GM13977 (cell line): ENCODE data around the gene GPR158.

ENCODE experiments used
- DNase-seq: peaks from one replicate; pipeline ENCODE4 v3.0.0; 2012; ENCODE audit warnings: low spot score
- CTCF ChIP-seq: IDR thresholded peaks from 2 replicates; pipeline ENCODE4 v1.5.1; 2012; ENCODE audit warnings: mild to moderate bottlenecking, control low read depth; ENCODE audit not compliant: insufficient read depth; ENCODE audit errors: extremely low read depth, missing control alignments
- in situ Hi-C: fragments of 300-500 bp; cut with MboI; formaldehyde crosslinking; loops from one replicate; pipeline ENCODE4 v1.12.0; 2022; ENCODE audit warnings: low sequenced_read_pairs, low pct_unique_long_range_greater_than_20kb, mixed read lengths, inconsistent platforms; ENCODE audit not compliant: unreplicated experiment

The GPR158 gene

DNA sequence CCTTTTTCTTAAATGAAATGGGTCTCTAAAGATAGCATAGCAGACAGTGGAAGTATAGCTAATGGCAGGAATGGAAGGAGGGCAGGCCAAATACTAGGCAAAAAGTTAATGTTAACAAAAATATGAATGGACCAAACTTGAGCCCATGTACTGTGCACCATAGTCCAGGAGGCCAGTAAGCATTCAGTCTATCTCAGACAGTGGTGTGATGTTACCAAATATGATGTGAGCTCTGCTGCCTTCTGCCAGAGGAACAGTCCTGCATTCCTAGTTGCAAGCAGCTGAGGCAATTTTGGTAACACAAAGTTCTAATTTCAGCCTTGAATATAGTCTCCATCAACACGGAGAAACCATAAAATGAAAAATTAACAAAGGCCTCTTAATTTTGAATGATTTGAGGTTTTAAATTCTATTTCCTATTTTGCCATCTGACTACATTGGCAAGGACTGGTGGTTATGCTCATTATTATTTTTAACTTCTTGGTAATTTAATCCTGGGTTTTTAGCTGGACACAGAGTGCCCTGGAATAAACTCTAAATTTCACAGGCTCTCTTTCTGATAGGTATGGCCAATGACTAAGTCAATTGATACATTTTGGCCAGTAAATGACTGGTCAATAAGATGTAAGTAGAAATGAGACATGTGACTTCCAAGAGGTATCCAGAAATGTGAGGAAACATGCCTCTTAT lies 442.2 kb downstream of the GPR158 start:
- DNase-seq, result no peak
- in situ Hi-C loops, result no loop called here
- no peak for TF ChIP-seq CTCF

GRCh38 chr10:25627606-25628005 lies 452.8 kb downstream of the GPR158 start:
- in situ Hi-C loops, result no loop called here
- TF ChIP-seq CTCF, result no peak
- no peak for DNase-seq

DNA sequence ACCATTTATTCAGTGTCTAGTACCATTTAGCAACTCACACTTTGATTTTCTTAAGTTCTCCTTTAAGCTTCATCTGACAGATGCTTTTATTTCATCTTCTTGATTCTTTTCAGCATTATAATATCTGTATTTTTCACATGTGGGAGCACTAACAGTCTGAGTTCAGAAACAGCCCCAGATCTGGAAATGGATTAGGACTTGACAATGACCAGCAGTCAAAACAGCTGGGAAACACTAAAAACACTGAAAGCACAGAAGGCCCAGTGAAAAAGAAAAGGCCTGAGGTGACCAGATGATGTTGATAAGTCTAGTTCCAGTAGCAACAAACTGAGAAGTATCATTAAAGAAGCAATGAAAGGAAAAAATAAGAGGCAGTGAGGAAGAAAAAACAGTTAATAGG lies 454.5 kb downstream of the GPR158 start:
- no peak for TF ChIP-seq CTCF
- DNase-seq, result no peak
- in situ Hi-C loops, result no loop called here

- no peak for TF ChIP-seq CTCF
- no peak for DNase-seq
- in situ Hi-C loops, result no loop called here
Observed at GRCh38 chr10:25631471-25631870, 456.7 kb downstream of the GPR158 start.

DNA sequence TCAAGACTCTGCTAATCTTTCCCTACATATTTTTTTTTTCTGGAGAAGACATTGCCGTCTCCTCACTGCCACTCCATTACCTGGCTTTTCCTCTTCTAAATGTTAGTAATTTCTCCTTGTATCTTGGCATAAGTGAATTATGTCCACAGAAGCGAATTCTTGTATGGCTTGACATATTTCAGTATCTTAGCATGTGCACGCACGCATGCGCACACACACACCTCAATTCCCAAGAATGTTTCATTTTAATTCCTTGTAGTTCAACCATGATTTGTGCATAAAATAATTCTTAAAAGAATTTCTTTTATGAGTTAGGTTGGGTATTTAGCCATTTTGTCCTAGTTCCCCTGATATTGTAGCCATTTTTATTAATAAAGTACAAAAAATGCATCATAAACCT lies 458.0 kb downstream of the GPR158 start:
- no peak for TF ChIP-seq CTCF
- no peak for DNase-seq
- in situ Hi-C loops, result no loop called here

DNA sequence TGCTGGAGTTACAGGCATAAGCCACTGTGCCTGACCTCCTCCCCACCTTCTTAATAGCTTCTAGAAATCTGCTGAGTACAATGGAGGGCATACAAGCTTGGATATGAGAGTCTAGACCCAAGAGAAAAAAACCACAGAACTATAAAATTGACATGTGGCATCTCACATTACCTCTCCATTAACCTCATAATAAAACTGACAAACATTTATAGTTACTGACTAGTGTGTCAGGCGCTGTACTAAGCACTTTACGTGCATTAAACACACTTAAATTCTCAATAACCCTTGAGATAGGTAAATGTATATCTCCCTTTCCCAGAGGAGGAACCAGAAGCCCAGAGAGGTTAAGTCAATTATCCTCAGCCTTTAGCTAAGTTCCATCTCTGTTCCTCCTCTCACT lies 458.7 kb downstream of the GPR158 start:
- in situ Hi-C loops, result no loop called here
- DNase-seq, result no peak
- TF ChIP-seq CTCF, result no peak
